ENCODE data around the gene GBA2.

DNA sequence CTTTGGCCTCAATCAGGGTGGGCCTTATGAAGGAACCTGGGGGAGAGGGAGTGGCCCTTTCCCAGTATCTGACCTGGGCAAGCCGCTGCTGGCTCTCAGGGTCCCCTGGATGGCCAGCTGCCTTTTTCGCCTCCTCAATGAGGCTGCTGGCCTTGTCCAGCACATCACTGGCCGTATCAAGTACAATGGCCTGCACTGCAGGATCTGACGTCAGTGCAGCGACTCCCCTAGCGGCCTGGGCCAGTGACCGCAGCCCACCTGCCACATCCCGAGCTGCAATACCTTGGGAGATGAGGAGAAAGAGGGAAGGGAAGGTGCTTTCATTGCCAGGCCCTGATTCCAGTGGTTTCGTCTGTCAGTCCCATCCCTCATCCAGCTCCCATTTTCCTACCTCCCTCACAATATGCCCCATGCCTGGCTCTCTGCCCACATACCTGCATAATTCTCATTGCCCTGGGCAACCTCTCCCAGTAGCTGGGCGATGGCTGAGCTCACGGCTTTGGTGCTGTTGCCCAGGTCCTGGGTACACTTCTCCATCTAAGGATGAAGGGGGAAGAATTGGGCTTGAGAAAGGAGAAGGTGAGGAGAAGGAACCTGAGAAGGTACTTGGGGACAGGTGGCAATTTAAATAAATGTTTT, 36.1 kb downstream of the GBA2 start:
- no peak for TF ChIP-seq EZH2 (IDR thresholded peaks at IDR 0.05)
- TF ChIP-seq POLR2AphosphoS5 (IDR thresholded peaks at IDR 0.05; ENCODE audit: borderline replicate concordance, low read depth, low read length) = no peak
- TF ChIP-seq FOXP2 (optimal IDR thresholded peaks at IDR 0.05; ENCODE audit: control extremely low read depth, extremely low read length, insufficient read depth) = no peak

Data from SK-N-MC (cell line).